ENCODE results near the gene IGFBP4.

Gene IGFBP4

GRCh38 chr17:40432864-40433528 lies 10.3 kb upstream of the IGFBP4 start:
- FAIRE-seq: no peak

- peak; percentile 41 for FAIRE-seq
Measured at GRCh38 chr17:40433551-40434415, 9.5 kb upstream of the IGFBP4 start.

GRCh38 chr17:40436636-40437035 lies 6.6 kb upstream of the IGFBP4 start:
- no peak for FAIRE-seq

GRCh38 chr17:40437095-40437732 lies 6.0 kb upstream of the IGFBP4 start:
- FAIRE-seq: no peak

- no peak for FAIRE-seq
Measured at GRCh38 chr17:40440166-40440565, 3.1 kb upstream of the IGFBP4 start.

GRCh38 chr17:40442392-40443195 lies 656 bp upstream of the IGFBP4 start:
- FAIRE-seq: no peak

GRCh38 chr17:40443988-40444899 lies 994 bp downstream of the IGFBP4 start:
- FAIRE-seq: no peak

GRCh38 chr17:40445751-40446468 lies 2.7 kb downstream of the IGFBP4 start:
- no peak for FAIRE-seq

GRCh38 chr17:40447148-40447644 lies 3.9 kb downstream of the IGFBP4 start:
- no peak for FAIRE-seq

- FAIRE-seq: no peak
Measured at GRCh38 chr17:40447806-40448205, 4.6 kb downstream of the IGFBP4 start.

- FAIRE-seq: no peak
Measured at GRCh38 chr17:40448213-40448638, 5.0 kb downstream of the IGFBP4 start.

- FAIRE-seq: no peak
Measured at GRCh38 chr17:40448639-40449261, 5.5 kb downstream of the IGFBP4 start.

- peak; percentile 3 for FAIRE-seq
Measured at GRCh38 chr17:40450175-40450574, 6.9 kb downstream of the IGFBP4 start.

- no peak for FAIRE-seq
Measured at GRCh38 chr17:40451420-40451819, 8.2 kb downstream of the IGFBP4 start.

GRCh38 chr17:40452216-40452787 lies 9.1 kb downstream of the IGFBP4 start:
- no peak for FAIRE-seq

GRCh38 chr17:40452921-40453378 lies 9.7 kb downstream of the IGFBP4 start:
- no peak for FAIRE-seq

- FAIRE-seq: no peak
Measured at GRCh38 chr17:40453881-40454612, 10.8 kb downstream of the IGFBP4 start.

GRCh38 chr17:40454613-40454995 lies 11.4 kb downstream of the IGFBP4 start:
- no peak for FAIRE-seq

- no peak for FAIRE-seq
Measured at GRCh38 chr17:40456396-40456951, 13.2 kb downstream of the IGFBP4 start.
